Measurements from ENCODE around the gene TMEM72. TPM values are rescaled to one million over a fixed set of nuclear protein-coding genes. Genes with fewer than 3 reads are reported as not detected.

The TMEM72 gene
- total and polyA plus RNA-seq, 4 donors: 0.02 to 0.33 TPM; not detected in 2

- H3K4me1 ChIP-seq (ENCODE audit: control insufficient read depth in 4 of 4, insufficient read depth in 4 of 4, low read length in 3 of 4): peaks cover 0 to 6% (median under 1%) of the 10 kb centered on the region in 4 donors
- H3K9ac ChIP-seq (ENCODE audit: low read depth in 1 of 2, low read length in 2 of 2): no peak overlapping the region
These were observed 22.5 kb downstream of the TMEM72 start for GRCh38 chr10:44933451-44934321.

More at GRCh38 chr10:44933451-44934321, 22.5 kb downstream of the TMEM72 start:
- no peaks in the 10 kb centered on the region for H3K36me3 ChIP-seq (ENCODE audit: control insufficient read depth in 4 of 4, insufficient read depth in 3 of 4, low read depth in 1 of 4, low read length in 3 of 4)
- TF ChIP-seq TAF1 (conservative IDR thresholded peaks at IDR 0.05) (no peak), FOXA1 (IDR thresholded peaks at IDR 0.05) (no peak), HNF4G (IDR thresholded peaks at IDR 0.05) (no peak), SP1 (IDR thresholded peaks at IDR 0.05) (no peak), NR2F2 (IDR thresholded peaks at IDR 0.05) (no peak), RXRA (IDR thresholded peaks at IDR 0.05) (no peak), JUND (IDR thresholded peaks at IDR 0.05) (no peak), YY1 (IDR thresholded peaks at IDR 0.05) (no peak), RAD21 (IDR thresholded peaks at IDR 0.05) (no peak), GABPA (IDR thresholded peaks at IDR 0.05 in 1 of 2, conservative IDR thresholded peaks at IDR 0.05 in 1 of 2) (no peak), HNF4A (conservative IDR thresholded peaks at IDR 0.05) (no peak), MAX (IDR thresholded peaks at IDR 0.05) (no peak), ZBTB33 (IDR thresholded peaks at IDR 0.05) (no peak), FOXA2 (IDR thresholded peaks at IDR 0.05) (no peak), ATF3 (IDR thresholded peaks at IDR 0.05) (no peak), EGR1 (IDR thresholded peaks at IDR 0.05; ENCODE audit: low read depth in 2 of 2) (no peak), CTCF (IDR thresholded peaks at IDR 0.05; ENCODE audit: low read depth, low read length, missing input control) (no peak)
- H3K27me3 ChIP-seq (ENCODE audit: control insufficient read depth in 4 of 4, insufficient read depth in 4 of 4, low read length in 3 of 4): no peaks in the 10 kb centered on the region
- no peak overlapping the region for H3K27ac ChIP-seq (ENCODE audit: low read depth in 1 of 2, low read length in 2 of 2)
- no peak overlapping the region for H3K4me3 ChIP-seq (ENCODE audit: low read depth in 1 of 3, low read length in 3 of 3)
- no peaks in the 10 kb centered on the region for H3K9me3 ChIP-seq (ENCODE audit: control insufficient read depth in 4 of 4, low read length in 3 of 4)
- peak; percentile 20 for DNase-seq (ENCODE audit: low spot score)
- WGBS: 80% methylated on average over 9 of the region's 9 CpGs
